Stomach (tissue), 4 donors: ENCODE results near the gene WBP1.

Experiments used
- POLR2A ChIP-seq, 4 donors: fragments of 450-650 bp; IDR thresholded peaks; one replicate each; pipeline ENCODE4 v1.6.1; 2016; ENCODE audit warnings: antibody characterized with exemption in 4 of 4, control low read depth in 2 of 4, mild to moderate bottlenecking in 1 of 4, moderate library complexity in 1 of 4
- POLR2AphosphoS5 ChIP-seq, 3 donors: sonication (generic); formaldehyde crosslinking; IDR thresholded peaks; one replicate each; pipeline ENCODE4 v1.6.1; 2016; ENCODE audit warnings: antibody characterized with exemption in 3 of 3
- TF ChIP-seq, protein P1 (sequence below), 7 experiments: fragments of 450-650 bp in 4 of 7; fragments of 200-600 bp in 3 of 7; sonication (generic) in 3 of 7; IDR thresholded peaks; one replicate each; pipeline ENCODE4 v1.5.1; 2016 to 2019; ENCODE audit warnings: antibody characterized with exemption in 7 of 7, control low read depth in 2 of 7, mild to moderate bottlenecking in 1 of 7

DNA sequence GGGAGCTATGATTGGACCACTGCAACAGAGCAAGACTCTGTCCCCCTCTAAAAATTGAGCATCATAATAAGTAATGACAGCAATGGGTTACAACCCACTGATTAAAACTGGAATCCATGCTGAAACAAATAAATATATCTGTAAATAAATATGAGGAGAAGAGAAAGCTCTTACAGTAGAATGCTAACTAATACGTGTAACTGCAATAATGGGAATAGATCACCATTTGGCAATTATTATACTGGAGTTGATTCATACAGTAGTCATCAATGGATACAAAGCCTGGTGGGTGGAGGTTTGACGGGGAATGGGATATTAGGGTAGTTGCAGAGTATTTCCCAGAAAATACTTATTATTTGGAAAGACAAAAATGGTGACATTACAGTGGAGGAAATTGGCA, 9.5 kb upstream of the WBP1 start:
- TF ChIP-seq, protein P1, sequence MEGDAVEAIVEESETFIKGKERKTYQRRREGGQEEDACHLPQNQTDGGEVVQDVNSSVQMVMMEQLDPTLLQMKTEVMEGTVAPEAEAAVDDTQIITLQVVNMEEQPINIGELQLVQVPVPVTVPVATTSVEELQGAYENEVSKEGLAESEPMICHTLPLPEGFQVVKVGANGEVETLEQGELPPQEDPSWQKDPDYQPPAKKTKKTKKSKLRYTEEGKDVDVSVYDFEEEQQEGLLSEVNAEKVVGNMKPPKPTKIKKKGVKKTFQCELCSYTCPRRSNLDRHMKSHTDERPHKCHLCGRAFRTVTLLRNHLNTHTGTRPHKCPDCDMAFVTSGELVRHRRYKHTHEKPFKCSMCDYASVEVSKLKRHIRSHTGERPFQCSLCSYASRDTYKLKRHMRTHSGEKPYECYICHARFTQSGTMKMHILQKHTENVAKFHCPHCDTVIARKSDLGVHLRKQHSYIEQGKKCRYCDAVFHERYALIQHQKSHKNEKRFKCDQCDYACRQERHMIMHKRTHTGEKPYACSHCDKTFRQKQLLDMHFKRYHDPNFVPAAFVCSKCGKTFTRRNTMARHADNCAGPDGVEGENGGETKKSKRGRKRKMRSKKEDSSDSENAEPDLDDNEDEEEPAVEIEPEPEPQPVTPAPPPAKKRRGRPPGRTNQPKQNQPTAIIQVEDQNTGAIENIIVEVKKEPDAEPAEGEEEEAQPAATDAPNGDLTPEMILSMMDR (IDR thresholded peaks at IDR 0.05): no peak
- TF ChIP-seq POLR2AphosphoS5 (IDR thresholded peaks at IDR 0.05) (no peak), POLR2A (IDR thresholded peaks at IDR 0.05) (no peak)
